ENCODE results near the gene PLXNA4.

DNA sequence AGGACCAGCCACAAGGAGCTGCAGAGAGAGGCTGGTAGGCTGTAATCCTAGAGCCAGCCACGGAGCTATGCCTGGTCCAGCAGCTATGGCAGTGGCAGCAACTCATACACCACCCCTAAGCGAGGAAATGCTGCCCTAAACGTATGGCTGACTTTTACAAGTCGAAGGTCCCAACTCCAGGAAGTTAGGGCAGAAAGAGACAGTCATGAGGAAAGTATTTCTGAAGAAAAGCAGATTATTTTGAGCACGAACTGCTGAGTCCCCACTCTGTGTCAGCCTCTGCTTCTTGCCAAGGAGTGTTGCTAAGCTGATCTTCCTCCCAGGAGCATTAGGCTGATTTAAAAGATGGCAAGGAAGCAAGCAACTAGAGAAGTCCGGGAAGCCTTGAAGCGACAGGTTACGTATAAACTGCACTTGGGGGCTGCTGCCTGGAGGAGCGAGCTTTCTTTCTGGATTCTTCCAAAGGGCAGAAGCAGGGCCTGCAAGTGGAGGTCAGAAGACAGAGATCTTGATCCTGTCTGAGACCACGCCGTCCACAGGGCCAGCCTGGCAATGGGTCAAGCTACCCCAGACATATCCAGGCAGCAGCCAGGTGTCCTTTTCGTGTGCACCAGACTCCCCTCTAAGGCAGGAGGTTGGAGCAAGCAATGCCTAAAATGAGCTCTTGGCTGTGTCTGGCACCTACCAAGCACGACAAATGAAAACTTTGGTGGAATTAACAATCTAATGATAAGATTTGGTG is 39.4 kb downstream of the PLXNA4 start:
- TF ChIP-seq, protein P1, sequence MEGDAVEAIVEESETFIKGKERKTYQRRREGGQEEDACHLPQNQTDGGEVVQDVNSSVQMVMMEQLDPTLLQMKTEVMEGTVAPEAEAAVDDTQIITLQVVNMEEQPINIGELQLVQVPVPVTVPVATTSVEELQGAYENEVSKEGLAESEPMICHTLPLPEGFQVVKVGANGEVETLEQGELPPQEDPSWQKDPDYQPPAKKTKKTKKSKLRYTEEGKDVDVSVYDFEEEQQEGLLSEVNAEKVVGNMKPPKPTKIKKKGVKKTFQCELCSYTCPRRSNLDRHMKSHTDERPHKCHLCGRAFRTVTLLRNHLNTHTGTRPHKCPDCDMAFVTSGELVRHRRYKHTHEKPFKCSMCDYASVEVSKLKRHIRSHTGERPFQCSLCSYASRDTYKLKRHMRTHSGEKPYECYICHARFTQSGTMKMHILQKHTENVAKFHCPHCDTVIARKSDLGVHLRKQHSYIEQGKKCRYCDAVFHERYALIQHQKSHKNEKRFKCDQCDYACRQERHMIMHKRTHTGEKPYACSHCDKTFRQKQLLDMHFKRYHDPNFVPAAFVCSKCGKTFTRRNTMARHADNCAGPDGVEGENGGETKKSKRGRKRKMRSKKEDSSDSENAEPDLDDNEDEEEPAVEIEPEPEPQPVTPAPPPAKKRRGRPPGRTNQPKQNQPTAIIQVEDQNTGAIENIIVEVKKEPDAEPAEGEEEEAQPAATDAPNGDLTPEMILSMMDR (IDR thresholded peaks at IDR 0.05): no peak
- TF ChIP-seq POLR2A (IDR thresholded peaks at IDR 0.05): no peak
